ENCODE measurements around the gene CPSF7.
"Not testable (repeated sequence)": the region's sequence is repeated elsewhere in the genome, so short reads cannot be mapped to it uniquely, and the experiment has no call there.

Gene CPSF7

DNA sequence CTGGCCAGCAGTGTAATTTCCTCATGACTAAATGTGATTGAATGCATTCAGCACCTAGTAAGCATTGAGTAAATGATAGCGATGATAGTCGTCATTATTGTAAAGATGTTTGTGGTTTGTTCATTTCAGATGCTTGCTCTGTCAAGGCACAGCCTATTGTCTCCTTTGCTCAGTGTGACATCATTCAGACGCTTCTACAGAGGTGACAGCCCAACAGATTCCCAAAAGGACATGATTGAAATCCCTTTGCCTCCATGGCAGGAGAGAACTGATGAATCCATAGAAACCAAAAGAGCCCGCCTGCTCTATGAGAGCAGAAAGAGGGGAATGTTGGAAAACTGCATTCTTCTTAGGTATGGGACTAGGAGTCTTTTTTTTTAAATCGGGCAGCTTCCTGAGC, 7.7 kb upstream of the CPSF7 start:
- no peak for DNase-seq

DNA sequence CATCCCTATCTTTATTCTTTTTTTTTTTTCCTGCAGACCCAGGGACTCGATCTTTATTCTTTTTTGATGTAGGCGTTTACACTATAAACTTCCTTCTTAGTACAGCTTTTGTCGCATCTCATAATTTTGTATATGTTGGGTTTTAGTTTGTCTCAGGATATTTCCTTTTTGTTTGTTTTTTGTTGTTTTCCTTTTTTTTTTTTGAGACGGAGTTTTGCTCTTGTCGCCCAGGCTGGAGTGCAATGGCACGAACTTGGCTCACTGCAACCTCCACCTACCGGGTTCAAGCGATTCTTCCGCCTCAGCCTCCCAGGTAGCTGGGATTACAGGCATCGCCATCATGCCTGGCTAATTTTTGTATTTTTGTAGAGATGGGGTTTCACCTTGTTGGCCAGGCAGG, 1.1 kb upstream of the CPSF7 start:
- not testable (repeated sequence) for DNase-seq

DNA sequence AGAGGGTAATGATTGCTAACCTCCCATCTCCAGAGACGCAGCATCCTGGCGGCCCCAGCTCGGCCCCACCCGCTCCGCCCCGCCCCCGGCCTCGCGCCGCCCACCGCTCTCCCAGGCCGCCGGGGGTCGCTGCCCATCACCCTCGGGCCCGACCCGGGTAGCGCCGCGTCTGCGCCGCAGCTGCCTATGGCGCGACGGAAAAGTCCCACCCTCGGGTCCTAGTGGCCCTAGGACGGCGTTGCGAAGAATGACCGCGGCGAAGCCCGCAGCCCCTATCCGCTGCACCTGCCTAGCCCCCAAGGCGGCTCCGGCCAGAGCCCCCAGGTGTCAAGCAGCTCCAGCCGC, 457 bp downstream of the CPSF7 start:
- DNase-seq, result peak; percentile 7 to 58

DNA sequence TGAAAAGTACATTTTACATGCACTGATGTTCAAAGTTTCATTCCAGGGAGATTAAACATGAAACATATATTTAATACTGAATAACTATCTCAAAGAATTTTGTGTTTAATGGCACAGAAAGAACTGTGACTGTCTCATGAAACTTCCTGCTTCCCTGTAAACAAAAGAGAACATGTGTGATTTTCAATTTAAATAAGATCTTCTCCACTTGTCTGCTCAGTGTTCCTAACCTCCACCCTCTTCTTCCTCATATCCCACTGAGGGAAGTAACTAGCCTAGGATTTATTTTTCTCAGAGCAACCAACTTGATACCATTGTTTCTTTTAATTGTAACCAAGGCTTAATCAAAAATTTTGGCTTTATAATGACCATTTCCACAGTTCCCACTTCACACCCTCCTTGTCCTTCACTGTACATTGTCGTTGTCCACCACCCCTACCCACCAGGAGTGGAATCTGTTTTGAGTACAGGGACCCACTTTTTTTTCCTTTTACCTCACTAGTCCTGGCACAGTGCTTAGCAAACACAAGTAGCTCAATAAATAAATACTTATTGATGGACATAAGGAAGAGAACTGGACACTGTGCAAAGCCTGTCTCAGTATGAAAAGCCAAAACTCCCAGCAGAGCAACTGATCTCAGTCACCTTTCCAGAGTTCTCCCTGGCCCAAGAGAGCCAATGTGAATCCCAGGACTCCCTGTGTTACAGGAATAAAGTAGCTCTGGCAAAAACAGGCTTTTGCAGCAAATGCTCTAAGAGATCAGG, 4.2 kb downstream of the CPSF7 start:
- DNase-seq, result no peak

DNA sequence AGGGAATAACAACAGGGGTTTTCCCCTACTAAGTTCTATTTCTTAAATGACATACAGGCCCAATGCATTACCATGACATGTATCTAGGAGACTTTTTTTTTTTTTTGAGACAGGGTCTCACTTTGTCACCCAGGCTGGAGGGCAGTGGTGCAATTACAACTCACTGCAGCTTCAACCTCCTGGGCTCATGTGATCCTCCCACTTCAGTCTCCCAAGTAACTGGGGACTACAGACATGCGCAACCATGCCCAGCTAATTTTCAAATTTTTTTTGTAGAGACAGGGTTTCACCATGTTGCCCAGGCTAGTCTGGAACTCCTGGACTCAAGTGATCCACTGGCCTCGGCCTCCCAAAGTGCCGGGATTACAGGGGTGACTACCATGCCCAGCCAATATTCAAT, 7.5 kb downstream of the CPSF7 start:
- DNase-seq, result no peak

DNA sequence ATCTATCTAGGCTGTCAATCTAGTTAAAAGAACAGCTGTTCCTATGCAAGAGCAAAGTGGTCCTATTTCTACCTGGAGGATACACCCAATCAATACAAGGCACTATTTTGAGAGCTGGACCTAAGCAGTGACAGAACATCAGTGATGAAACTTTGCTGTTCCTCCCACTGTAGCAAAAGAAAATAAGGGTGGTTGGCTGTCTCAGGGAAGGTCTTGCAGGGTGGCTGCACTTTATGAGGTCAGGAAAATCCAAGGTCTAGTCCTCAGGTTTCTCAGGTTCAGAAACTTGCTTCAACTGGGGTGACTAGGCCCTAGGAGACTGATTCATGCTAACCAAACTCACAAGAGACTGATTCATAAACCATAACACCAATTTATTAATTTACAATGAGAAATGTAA, 11.6 kb downstream of the CPSF7 start:
- DNase-seq, result no peak

DNA sequence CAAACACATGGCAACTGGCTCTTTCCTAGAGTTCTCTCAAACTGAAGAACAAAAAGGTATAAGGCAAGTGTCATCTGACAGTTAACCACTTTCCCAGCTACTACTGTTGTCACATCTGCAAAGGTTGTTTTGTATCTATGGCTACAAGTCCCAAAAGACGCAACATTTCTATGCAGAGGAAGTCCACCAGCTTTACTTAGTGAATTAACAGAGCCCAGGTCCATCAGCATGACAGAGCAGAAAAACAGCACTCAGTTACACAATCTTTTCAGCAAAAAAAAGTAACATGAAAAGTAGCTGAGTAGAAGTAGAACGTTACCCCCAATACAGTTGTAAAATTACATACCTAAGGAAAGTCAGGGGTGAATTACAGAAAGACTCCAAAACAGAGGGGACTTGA, 12.1 kb downstream of the CPSF7 start:
- DNase-seq, result no peak

DNA sequence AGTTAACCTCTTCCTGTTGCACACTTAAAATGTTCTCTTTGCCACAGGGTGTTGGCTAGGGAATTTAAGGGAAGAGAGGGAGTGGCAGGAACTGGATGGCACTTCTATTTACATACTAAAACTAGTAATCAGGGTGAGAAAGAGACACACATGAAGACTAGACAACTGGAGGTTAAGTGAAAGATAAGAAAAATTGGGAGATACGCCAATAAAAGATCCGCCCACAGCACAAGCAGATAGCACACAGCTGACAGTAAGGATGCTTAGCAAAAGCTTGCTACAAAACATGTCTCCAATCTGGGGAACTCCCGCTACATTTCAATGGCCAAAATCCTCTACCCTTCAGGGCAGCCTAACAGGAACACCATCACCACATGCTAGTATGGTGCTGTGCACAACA, 12.8 kb downstream of the CPSF7 start:
- no peak for DNase-seq

DNA sequence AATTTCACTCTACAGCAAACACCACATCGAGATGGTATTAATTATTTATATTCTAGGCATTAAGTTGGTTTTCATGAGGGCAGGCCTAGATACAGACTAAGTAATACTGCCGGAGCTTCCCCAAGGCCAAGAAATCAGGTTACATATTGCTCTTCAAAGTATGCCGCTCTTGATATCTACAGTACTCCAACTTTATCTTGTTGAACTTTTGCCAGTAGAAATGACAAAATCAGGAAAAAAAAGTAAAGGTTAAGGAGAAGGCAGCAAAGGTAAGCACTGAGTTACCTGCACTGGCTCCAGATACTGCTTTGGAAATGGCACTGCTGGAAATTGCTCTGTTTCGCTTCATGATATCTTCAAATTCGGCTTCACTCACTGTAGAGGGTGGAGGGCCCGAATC, 14.4 kb downstream of the CPSF7 start:
- no peak for DNase-seq

DNA sequence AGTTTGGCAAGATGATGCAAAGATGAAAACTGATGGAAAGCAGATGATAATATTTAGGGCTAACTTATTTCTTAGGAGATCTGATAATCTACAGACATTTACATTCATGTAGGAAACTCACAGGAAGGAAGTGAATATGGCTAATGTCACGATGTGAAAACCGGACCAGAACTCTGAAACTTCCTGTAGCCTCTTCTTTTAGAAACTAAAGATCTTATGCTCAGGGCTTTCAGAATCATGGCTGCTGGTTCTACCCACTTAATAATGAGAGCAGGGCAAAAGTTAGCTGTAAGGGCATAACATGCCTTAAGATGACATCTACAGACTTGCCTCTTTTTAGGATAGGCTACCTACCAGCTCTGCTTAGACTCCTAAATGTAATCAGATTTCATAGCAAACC, 15.2 kb downstream of the CPSF7 start:
- DNase-seq, result no peak

DNA sequence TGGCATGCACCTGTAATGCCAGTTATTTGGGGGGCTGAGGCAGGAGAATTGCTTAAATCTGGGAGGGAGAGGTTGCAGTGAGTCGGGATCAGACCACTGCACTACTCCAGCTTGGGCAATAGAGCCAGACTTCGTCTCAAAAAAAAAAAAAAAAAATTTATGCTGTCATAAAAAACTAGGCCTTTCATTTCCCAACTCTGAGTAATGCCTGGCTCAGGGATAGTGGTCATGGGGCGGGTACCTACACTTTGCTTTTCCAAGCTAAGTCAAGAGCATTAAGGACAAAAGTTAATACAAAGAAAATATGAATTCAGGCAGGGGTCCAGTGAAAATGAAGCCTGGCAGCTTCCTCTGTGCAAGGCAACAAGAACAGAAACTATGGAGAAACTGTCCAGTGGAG, 16.3 kb downstream of the CPSF7 start:
- no peak for DNase-seq

DNA sequence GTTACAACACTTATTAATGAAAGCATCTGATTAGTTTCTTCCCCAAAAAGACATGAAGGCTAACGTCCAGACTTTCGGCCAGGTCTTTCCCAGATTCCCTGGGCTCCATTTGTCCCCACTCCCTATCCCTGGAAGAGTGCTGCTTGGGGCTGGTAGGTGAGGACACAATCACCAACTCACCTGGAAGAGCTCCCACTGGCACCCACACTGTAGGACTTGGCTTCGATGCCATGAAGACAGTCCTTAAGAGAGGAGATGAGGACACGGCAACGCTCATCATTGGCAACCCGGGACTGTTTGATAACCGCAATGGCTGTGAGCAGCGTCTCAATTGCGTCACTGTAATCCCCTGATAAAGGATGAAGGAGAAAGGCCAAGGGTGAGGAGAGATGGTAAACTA, 18.2 kb downstream of the CPSF7 start:
- no peak for DNase-seq

DNA sequence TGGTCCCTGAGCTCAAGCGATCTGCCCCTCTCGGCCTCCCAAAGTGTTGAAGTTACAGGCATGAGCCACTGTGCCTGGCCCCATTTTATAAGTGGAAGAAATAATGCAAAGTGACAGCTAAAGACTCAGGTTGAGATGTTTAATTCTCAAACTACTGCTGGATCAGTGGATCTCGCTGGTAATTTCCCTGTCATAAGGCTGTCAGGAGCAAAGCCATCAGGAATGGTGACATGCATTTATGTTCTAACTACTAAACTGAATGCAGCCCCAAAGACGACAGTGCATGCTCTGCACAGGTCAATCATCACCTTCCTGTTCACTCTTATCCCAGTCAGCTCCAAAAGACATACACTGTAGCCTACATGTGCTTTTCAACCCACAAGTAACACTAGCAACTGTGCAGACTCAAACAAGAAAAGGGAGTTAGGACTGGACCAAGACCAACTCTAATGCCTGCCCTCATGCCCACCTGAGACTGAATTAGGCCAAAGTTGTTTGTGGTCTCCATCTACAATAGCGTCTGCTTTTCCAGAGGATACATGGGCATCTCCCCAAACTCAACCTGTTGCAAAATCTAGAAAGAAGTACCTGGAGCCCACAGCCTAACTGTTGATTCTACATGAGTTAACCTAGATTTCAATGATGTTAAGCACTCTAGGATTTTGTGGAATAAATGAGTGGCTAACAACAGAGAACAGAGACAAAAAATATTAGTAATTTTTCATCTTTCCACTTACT, 22.6 kb downstream of the CPSF7 start:
- DNase-seq, result no peak

DNA sequence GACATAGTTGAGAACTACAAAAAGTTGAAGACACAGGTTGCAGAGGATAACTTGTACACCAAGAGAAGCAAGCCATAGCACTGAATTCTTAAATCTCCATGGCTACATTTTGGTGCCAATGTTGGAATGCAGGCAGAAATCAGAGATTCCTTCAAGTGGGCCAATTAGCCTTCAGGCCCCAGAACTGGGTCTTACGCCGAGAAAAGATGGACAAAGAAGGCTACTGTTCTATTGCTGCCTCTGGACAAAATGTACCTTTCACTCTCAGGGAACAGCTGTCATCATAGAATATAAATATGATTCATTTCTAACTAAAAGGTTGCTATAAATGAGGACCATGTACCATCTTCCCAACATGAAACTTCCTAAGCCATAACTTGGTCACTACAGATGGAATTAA, 23.7 kb downstream of the CPSF7 start:
- no peak for DNase-seq

DNA sequence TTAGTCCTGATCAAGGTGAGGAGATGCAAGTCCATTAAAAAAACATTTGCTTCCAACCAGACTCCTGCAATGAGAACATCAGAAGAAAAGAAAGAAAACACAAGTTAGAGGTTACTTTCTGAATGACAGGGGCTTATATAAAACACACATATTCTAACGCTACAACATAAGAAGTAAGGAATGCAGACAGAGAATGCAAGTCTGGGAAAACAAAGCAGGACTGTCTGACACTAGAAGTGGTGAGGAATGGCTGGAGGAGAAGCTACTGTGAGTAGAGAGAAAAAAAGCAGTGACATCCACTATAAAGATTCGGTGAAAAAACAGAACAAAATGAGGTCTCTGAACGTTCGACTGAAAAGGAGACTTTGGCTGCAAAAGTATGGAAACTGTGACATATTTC, 25.1 kb downstream of the CPSF7 start:
- no peak for DNase-seq

DNA sequence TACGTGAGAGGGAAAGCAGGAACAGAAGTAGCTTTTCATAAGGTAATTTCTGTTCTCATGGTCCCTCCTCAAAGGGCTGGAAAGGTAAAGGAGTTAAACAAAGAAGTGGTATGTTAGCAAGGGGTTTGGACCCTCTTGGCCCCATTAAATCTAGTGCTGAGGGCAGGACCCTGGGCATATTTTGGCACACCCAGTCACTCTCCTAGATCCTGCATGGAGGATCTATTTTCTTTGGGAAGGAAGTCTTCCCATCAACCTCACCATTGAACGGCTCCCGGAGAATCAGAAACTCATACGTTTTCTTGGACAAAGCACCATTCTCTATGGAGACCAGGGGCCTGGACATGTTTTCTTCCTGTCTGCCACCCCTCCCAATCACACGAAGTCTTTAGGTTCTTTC, 25.7 kb downstream of the CPSF7 start:
- DNase-seq, result no peak

DNA sequence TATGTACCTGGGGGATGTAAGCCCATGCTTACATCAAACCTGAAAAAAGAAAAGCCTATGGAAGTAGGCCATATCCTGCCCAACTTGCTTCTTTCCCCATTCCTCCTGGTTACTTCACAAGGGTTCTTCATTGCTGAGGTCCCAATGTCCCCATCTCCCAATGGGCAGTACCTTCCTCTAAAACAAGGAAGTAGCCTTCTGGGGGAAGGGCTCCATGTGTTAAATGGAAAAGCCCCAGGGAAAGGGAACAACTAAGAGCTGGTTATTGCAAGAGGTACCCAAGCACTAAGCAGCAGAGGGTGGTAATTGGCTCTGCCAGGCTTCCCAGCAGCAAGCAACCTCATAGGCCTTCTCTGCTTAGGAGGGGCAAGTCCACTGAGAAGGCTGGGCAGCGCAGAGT, 26.1 kb downstream of the CPSF7 start:
- DNase-seq, result no peak

DNA sequence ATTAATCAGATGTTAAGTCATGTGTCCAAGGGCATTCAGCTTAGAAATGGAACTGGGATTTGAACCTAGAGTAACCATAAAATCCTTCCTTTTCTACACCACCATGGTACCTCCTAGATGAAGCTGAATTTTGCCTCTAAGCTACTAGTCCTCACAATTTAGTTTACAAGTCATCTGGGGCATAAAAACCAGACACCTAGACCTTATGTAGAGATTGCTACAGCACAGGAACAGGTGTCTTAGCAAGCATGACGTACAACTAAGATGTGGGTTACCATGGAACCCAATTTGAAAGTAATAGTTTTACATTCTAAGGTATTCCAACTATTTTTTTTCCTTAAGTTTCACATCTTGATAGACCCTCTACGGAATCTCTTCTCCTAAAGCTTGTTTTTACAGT, 28.2 kb downstream of the CPSF7 start:
- no peak for DNase-seq

DNA sequence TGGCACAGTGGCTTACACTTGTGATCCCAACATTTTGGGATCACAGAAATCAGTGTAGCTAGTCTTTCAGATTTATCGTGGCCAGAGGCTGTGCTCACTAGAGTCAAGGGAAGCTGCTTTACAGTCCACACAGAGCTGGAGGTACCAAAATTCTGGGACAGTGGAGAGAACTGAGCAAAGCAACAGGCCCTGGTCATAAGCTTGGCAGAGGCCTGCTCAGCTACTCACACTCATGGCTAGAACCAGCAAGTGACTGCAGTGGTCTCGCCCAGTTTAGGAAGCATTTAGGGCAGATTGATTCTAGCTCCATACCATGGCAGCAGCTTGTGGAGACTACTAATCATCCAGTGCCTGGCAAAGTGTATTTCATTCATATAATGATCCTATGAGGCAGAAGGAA, 28.6 kb downstream of the CPSF7 start:
- DNase-seq, result no peak

DNA sequence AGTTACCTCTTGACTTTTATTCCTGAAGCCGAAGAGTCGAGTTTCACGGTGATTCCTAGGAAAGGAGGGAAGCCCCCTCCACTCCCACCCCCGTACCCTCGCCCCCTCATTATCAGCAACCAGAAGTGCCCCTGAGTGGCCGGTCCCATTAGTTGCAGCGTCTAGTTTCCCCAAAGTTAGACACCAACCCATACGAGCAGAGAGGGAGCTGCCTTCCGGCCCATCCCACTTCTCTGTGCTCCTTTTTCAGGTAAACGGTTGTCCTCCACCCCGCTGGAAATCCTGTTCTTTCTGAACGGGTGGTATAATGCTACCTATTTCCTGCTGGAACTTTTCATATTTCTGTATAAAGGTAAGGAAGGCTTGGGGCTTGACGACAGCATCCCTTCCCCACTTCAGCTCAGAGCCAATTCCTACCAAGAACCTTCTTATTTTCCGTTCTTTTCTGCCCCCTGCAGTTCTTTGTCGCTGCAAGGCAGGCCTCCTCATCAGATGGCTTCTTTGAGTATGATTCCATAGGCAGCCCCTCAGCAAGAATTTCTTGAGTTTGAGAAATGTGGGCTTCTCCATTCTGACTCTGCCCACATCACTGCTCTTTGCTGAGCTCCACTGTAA, 36.7 kb downstream of the CPSF7 start:
- peak; percentile 5 to 29 for DNase-seq

DNA sequence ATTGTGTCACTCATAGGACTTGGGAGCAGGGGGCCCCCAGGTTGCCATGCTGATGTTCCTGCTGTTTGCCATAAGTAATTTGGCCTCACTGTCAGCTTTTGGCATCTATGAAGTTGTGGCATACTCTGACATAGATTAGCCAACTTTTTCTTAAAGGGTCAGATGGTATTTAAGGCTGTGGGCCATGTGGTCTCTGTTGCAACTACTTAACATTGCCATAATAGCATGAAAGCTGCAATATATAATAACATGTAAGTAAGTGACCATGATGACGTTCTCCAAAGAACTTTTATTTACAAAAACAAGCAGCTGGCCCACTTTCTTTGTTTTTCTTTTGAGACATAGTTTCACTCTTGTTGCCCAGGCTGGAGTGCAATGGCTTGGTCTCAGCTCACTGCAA, 39.6 kb downstream of the CPSF7 start:
- no peak for DNase-seq

DNA sequence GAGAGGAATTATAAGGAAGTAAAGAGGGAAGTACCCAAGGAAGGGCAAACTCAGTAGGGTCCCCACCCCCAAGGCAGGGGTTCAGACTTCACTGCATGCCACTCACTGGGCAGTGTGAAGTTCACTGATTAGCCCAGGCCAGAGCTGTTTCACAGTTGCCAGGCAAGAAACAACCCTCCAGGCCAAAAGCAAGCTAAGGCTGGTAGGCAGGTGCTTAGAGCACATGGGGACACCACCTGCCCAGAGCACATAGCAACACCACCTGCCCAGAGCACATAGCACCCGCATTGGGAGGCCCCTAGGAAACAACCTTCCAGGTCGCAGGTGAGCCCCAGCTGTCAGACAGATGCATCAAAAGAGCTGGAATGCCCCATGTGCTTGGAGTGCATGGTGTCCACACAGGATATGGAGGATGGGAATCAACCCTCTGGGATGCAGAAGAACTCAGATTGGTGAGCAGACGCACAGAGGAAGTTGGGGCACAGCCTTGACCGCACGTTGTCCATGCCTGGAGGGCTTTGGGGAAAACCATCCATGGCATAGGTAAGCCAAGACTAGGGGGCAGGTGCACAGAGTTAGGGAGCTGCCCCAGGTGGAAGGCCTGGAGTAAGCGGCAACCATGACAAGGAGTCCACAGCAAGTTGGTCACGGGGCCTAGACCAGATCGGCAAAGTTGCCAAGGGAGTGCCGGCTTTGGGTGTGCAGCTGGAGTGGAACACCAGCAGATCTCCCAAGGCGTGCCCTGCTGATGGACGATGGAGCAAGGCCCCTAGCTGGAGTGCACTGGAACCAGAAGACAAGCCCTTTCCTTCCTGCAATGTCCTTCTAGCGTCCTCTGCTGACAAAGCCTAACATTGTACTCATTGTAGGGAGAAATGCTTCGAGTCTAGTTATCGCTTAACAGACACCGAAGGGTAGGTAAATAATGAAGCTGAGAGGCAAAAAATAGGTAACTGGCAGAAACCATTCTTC, 45.2 kb downstream of the CPSF7 start:
- DNase-seq, result peak in 1 of 2 experiments; percentile 33

DNA sequence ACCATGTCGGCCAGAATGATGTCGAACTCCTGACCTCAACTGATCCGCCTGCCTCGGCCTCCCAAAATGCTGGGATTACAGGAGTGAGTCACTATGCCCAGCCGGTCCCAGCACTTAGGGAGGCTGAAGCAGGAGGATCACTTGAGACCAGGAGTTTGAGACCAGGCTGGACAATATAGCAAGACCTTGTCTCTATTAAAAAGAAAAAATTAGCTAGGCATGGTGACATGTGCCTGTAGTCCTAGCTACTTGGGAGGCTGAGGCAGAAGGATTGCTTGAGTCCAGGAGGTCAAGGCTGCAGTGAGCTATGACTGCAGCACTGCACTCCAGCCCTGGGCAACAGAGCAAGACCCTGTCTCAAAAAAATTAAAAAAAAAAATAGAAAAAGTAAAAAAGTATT, 45.9 kb downstream of the CPSF7 start:
- DNase-seq, result not testable (repeated sequence)

All from NCI-H524 (cell line).